Stomach (tissue), 9 donors: Measurements from ENCODE around the gene AGBL4. TPM values are rescaled to one million over a fixed set of nuclear protein-coding genes. Genes with fewer than 3 reads are reported as not detected.

Experiments used
- DNase-seq, 2 donors: peaks; one replicate each; pipeline versions ENCODE4 v3.0.0 to v3.0.0-alpha.2; 2013 to 2019
- H3K27ac ChIP-seq, 5 donors: fragments of 200-600 bp in 4 of 5; sonication (generic) in 4 of 5; one replicate each; pipeline ENCODE4 v1.5.1; 2013 to 2019; ENCODE audit warnings: mild to moderate bottlenecking in 1 of 5, moderate library complexity in 1 of 5
- H3K27me3 ChIP-seq, 3 donors: fragments of 200-600 bp; sonication (generic); one replicate each; pipeline ENCODE4 v1.5.1; 2017 to 2019; ENCODE audit warnings: mixed run types in 1 of 3
- H3K36me3 ChIP-seq, 4 donors: fragments of 200-600 bp; sonication (generic); 1 replicate in 3 of 4; 2 replicates in 1 of 4; pipeline ENCODE4 v1.5.1; 2016 to 2019
- H3K4me1 ChIP-seq, 4 donors: fragments of 200-600 bp; sonication (generic); one replicate each; pipeline ENCODE4 v1.5.1; 2016 to 2019
- H3K4me3 ChIP-seq, 4 donors: fragments of 200-600 bp; sonication (generic) in 3 of 4; one replicate each; pipeline ENCODE4 v1.5.1; 2016 to 2019; ENCODE audit warnings: mild to moderate bottlenecking in 1 of 4
- H3K9me3 ChIP-seq, 4 donors: fragments of 200-600 bp; sonication (generic); one replicate each; pipeline ENCODE4 v1.5.1; 2016 to 2019
- EP300 ChIP-seq: sonication (generic); formaldehyde crosslinking; IDR thresholded peaks from one replicate; pipeline ENCODE4 v1.6.1; 2017; ENCODE audit warnings: antibody characterized with exemption
- POLR2A ChIP-seq, 4 donors: fragments of 450-650 bp; IDR thresholded peaks; one replicate each; pipeline ENCODE4 v1.6.1; 2016; ENCODE audit warnings: antibody characterized with exemption in 4 of 4, control low read depth in 2 of 4, mild to moderate bottlenecking in 1 of 4, moderate library complexity in 1 of 4
- POLR2AphosphoS5 ChIP-seq, 3 donors: sonication (generic); formaldehyde crosslinking; IDR thresholded peaks; one replicate each; pipeline ENCODE4 v1.6.1; 2016; ENCODE audit warnings: antibody characterized with exemption in 3 of 3
- WGBS, 5 donors: extraction: QIAGEN DNeasy Blood & Tissue Kit in 3 of 5; methylation state at CpG; one replicate each; pipeline versions ENCODE4 v1.1.5 to v1.1.7; 2013 to 2018; 5-methylcytosine and 5-hydroxymethylcytosine counted together
- intact Hi-C: fragments of 100-400 bp; cut with DNase I; formaldehyde crosslinking; loops from one replicate; pipeline ENCODE4 v1.15.1; 2023; ENCODE audit warnings: low total_unique reads
- polyA plus RNA-seq, 3 donors: library from polyadenylated mRNA; stranded (reverse); fragments of 200-250 nt; gene quantifications; one replicate each; pipeline ENCODE4 v1.2.3, GENCODE V29; 2013
- small RNA-seq, 4 donors: library from RNA; depleted of rRNA; stranded (forward); fragments of <200 nt; gene quantifications; one replicate each; pipeline ENCODE3, GENCODE V24; 2016
- total RNA-seq, 5 donors: library from RNA; depleted of rRNA; stranded (reverse); fragments of >200 nt; gene quantifications; one replicate each; pipeline versions ENCODE4 v1.1.0 to v1.2.3, GENCODE V29; 2014 to 2016
- TF ChIP-seq, protein P1 (sequence below), 7 experiments: fragments of 450-650 bp in 4 of 7; fragments of 200-600 bp in 3 of 7; sonication (generic) in 3 of 7; IDR thresholded peaks; one replicate each; pipeline ENCODE4 v1.5.1; 2016 to 2019; ENCODE audit warnings: antibody characterized with exemption in 7 of 7, control low read depth in 2 of 7, mild to moderate bottlenecking in 1 of 7
- donor health status: healthy with polysubstance abuse.
- donor health status: Bipolar disorder and iron deficiency.
- donor health status: healthy.

The AGBL4 gene
- total and polyA plus RNA-seq, 8 donors = 0.92 TPM; not detected in 7

DNA sequence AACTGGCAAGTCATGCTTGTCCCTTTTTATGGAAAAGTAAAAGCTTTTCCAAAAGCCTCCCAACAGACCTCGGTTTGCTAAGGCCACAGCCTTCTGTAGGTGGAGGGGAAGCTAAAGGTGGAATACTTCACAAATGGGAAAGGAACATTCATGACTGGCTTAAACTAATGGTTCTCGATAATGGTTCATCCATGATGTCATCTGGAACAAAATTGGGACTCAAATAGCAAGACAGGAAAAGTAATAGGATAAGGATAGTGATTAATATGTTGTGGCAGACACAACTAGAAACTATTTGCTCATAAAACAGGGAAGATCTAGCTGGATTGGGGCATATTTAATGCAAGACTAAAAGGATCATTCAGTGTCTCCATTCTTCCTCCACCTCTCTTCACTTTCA lies 1535.0 kb downstream of the AGBL4 start:
- DNase-seq = no peak
- no peaks in the 10 kb centered on the region for H3K36me3 ChIP-seq
- H3K27ac ChIP-seq = no peak overlapping the region
- H3K9me3 ChIP-seq = no peaks in the 10 kb centered on the region
- H3K4me3 ChIP-seq = no peak overlapping the region
- H3K4me1 ChIP-seq = peaks cover 0 to 3% (median under 1%) of the 10 kb centered on the region in 4 donors
- WGBS, 5 donors = 60 to 88% (median 69%) methylated on average over 2 of the region's 2 CpGs
- H3K27me3 ChIP-seq = no peaks in the 10 kb centered on the region
- TF ChIP-seq POLR2AphosphoS5 (IDR thresholded peaks at IDR 0.05) (no peak), POLR2A (IDR thresholded peaks at IDR 0.05) (no peak), EP300 (no peak)
- TF ChIP-seq, protein P1, sequence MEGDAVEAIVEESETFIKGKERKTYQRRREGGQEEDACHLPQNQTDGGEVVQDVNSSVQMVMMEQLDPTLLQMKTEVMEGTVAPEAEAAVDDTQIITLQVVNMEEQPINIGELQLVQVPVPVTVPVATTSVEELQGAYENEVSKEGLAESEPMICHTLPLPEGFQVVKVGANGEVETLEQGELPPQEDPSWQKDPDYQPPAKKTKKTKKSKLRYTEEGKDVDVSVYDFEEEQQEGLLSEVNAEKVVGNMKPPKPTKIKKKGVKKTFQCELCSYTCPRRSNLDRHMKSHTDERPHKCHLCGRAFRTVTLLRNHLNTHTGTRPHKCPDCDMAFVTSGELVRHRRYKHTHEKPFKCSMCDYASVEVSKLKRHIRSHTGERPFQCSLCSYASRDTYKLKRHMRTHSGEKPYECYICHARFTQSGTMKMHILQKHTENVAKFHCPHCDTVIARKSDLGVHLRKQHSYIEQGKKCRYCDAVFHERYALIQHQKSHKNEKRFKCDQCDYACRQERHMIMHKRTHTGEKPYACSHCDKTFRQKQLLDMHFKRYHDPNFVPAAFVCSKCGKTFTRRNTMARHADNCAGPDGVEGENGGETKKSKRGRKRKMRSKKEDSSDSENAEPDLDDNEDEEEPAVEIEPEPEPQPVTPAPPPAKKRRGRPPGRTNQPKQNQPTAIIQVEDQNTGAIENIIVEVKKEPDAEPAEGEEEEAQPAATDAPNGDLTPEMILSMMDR (IDR thresholded peaks at IDR 0.05) = no peak
- intact Hi-C loops = no loop called here

Small RNAs within 50 kb of the gene (small RNA-seq; reads per million reads assigned to genes)
- 0 reads per million in 4 donors for gene AL390023.1

Other genes with a start within 250 kb of the AGBL4 start
- 1 to 10 TPM in 1 of 5 donors, not detected in 4; 4.8 TPM for gene ELAVL4, start 85.0 kb upstream of the AGBL4 start, total RNA-seq
- gene ELAVL4, start 85.0 kb upstream of the AGBL4 start, polyA plus RNA-seq = under 1 TPM in 2 of 3 donors, not detected in 1; 0.30 to 0.31 TPM